ENCODE data around the gene CYP2J2.
"Not testable (repeated sequence)": the region's sequence is repeated elsewhere in the genome, so short reads cannot be mapped to it uniquely, and the experiment has no call there.

DNA sequence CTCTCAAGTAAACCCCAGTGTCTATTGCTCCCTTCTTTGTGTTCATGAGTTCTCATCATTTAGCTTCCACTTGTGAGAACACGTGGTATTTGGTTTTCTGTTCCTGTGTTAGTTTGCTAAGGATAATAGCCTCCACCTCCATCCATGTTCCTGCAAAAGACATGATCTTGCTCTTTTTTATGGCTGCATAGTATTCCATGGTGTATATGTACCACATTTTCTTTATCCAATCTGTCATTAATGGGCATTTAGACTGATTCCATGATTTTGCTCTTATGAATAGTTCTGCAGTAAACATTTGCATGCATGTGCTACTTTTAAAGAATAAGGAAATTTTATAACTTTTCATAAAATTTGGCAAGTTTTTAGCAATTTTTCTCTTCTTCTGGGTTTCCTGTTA is 71.3 kb downstream of the CYP2J2 start:
- TF ChIP-seq, protein P1, sequence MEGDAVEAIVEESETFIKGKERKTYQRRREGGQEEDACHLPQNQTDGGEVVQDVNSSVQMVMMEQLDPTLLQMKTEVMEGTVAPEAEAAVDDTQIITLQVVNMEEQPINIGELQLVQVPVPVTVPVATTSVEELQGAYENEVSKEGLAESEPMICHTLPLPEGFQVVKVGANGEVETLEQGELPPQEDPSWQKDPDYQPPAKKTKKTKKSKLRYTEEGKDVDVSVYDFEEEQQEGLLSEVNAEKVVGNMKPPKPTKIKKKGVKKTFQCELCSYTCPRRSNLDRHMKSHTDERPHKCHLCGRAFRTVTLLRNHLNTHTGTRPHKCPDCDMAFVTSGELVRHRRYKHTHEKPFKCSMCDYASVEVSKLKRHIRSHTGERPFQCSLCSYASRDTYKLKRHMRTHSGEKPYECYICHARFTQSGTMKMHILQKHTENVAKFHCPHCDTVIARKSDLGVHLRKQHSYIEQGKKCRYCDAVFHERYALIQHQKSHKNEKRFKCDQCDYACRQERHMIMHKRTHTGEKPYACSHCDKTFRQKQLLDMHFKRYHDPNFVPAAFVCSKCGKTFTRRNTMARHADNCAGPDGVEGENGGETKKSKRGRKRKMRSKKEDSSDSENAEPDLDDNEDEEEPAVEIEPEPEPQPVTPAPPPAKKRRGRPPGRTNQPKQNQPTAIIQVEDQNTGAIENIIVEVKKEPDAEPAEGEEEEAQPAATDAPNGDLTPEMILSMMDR (IDR thresholded peaks at IDR 0.05 in 2 of 3, conservative IDR thresholded peaks at IDR 0.05 in 1 of 3; ENCODE audit: borderline replicate concordance in 1 of 3, insufficient read depth in 1 of 3, low read depth in 2 of 3, low read length in 2 of 3) = not testable (repeated sequence)
- TF ChIP-seq RAD21 (IDR thresholded peaks at IDR 0.05; ENCODE audit: low read depth); EZH2 (IDR thresholded peaks at IDR 0.05); TCF7L2 (IDR thresholded peaks at IDR 0.05; ENCODE audit: borderline replicate concordance, extremely low read depth, insufficient read depth, insufficient read length); POLR2A (IDR thresholded peaks at IDR 0.05; ENCODE audit: borderline replicate concordance, extremely low read depth, insufficient read depth, insufficient read length): not testable (repeated sequence)
- TF ChIP-seq, protein P2, sequence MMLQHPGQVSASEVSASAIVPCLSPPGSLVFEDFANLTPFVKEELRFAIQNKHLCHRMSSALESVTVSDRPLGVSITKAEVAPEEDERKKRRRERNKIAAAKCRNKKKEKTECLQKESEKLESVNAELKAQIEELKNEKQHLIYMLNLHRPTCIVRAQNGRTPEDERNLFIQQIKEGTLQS (IDR thresholded peaks at IDR 0.05) = not testable (repeated sequence)
